ENCODE data around the gene BTG4.

Gene BTG4

DNA sequence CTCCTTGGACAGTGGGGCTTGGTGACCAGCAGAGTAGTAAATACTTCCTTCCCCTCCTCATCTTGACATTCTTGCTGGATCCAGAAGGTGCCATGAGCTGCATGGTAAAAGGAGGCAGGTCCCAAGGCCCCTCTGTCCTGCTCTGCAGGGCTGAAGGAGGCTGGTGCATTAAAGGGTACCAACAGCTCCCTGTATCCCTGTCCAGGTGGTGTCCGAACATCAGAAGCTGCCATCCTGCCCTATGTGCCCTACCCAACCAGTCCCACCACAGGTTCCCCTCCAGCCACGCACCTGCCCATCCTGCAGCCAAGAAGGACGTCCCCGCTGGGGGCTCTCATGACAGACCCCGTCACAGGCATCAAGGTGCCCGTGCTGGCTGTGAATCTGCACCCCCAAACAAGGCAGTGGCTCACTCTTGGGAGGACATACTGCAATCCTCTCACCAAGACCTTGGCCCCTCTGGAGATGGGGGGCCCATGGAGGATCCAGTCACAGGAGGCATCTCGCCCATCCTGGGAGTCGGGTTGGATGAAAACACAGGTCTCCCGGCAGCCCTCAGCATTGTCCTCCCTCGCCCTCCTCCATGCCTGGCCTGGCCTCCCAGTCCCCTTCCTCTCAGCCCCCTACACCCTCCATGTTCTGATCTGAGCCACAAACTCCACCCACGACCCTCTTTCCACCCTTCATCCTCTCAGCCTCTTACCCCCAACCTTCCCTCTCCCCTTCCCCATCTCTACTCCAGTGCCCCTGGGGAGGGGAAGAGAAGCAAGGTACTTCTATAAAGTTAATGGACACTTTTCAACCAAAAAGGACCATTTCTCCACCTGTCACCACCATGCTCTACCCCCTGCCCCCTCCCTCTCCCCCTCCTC lies 55.1 kb downstream of the BTG4 start:
- no peak overlapping the region for H3K4me3 ChIP-seq (replicated peaks; ENCODE audit: low read depth, low read length)
- peaks cover 5% of the 10 kb centered on the region for H3K27me3 ChIP-seq (replicated peaks; ENCODE audit: control insufficient read depth, insufficient read depth, low read length)
- DNase-seq (ENCODE audit: extremely low read depth, insufficient read length) = no peak
- TF ChIP-seq, protein P1, sequence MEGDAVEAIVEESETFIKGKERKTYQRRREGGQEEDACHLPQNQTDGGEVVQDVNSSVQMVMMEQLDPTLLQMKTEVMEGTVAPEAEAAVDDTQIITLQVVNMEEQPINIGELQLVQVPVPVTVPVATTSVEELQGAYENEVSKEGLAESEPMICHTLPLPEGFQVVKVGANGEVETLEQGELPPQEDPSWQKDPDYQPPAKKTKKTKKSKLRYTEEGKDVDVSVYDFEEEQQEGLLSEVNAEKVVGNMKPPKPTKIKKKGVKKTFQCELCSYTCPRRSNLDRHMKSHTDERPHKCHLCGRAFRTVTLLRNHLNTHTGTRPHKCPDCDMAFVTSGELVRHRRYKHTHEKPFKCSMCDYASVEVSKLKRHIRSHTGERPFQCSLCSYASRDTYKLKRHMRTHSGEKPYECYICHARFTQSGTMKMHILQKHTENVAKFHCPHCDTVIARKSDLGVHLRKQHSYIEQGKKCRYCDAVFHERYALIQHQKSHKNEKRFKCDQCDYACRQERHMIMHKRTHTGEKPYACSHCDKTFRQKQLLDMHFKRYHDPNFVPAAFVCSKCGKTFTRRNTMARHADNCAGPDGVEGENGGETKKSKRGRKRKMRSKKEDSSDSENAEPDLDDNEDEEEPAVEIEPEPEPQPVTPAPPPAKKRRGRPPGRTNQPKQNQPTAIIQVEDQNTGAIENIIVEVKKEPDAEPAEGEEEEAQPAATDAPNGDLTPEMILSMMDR (IDR thresholded peaks at IDR 0.05; ENCODE audit: insufficient read depth, low read length, poor library complexity, severe bottlenecking) = no peak
- H3K36me3 ChIP-seq (ENCODE audit: control insufficient read depth, insufficient read depth, low read length) = no peaks in the 10 kb centered on the region

GRCh38 chr11:111456086-111456858 lies 55.9 kb downstream of the BTG4 start:
- Histone ChIP-seq H3K36me3 (ENCODE audit: control insufficient read depth, insufficient read depth, low read length) (no peaks in the 10 kb centered on the region), H3K27me3 (replicated peaks; ENCODE audit: control insufficient read depth, insufficient read depth, low read length) (peaks cover 5% of the 10 kb centered on the region), H3K4me3 (replicated peaks; ENCODE audit: low read depth, low read length) (no peak overlapping the region)
- TF ChIP-seq, protein P1 (IDR thresholded peaks at IDR 0.05; ENCODE audit: insufficient read depth, low read length, poor library complexity, severe bottlenecking) = no peak
- DNase-seq (ENCODE audit: extremely low read depth, insufficient read length) = no peak

DNA sequence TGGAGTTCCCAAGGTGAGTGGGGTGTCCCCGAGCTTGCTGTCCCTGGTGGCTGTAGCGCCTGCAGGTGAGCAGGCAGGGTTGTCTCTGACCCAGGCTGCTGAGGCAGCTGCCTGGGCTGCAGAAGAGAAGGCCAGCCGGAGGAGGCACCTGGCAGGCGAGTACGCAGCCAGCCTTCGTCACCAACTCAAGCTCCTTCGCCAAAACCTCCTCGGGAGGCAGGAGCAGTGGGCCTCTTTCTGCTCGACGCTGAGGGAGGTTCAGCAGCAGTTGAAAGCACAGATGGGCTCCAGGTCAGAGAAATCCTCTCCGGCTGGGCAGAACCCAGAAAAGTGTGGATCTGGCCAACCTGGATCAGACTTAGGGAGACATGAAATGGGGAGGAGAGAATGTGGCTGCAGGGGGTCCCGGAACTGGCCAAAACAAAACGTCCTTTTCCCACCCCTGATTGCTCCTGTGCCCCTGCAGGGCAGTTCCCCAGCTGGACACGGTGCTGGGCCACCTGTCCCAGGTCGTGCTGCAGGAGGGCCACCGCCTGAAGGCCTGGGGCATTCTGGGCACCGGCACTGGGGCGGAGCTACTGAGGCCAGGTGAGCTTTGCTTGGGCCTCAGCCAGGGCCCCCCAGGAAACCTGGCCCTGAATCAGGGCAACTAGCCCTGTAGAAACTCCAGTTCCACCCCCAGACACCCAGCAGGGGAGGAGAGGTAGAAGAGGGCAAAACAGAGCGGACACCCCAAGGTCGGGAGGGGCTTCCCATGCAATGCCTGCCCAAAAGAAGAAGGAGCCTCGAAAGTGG lies 56.7 kb downstream of the BTG4 start:
- Histone ChIP-seq H3K27me3 (replicated peaks; ENCODE audit: control insufficient read depth, insufficient read depth, low read length) (peaks cover 5% of the 10 kb centered on the region), H3K36me3 (ENCODE audit: control insufficient read depth, insufficient read depth, low read length) (no peaks in the 10 kb centered on the region), H3K4me3 (replicated peaks; ENCODE audit: low read depth, low read length) (no peak overlapping the region)
- TF ChIP-seq, protein P1 (IDR thresholded peaks at IDR 0.05; ENCODE audit: insufficient read depth, low read length, poor library complexity, severe bottlenecking) = no peak
- no peak for DNase-seq (ENCODE audit: extremely low read depth, insufficient read length)

- H3K36me3 ChIP-seq (ENCODE audit: control insufficient read depth, insufficient read depth, low read length) = no peaks in the 10 kb centered on the region
- H3K4me3 ChIP-seq (replicated peaks; ENCODE audit: low read depth, low read length) = no peak overlapping the region
- TF ChIP-seq, protein P1 (IDR thresholded peaks at IDR 0.05; ENCODE audit: insufficient read depth, low read length, poor library complexity, severe bottlenecking) = peak; percentile 52
- H3K27me3 ChIP-seq (replicated peaks; ENCODE audit: control insufficient read depth, insufficient read depth, low read length) = peaks cover 5% of the 10 kb centered on the region
- no peak for DNase-seq (ENCODE audit: extremely low read depth, insufficient read length)
Measured at GRCh38 chr11:111454561-111455192, 57.5 kb downstream of the BTG4 start.

GRCh38 chr11:111452817-111453552 lies 59.2 kb downstream of the BTG4 start:
- H3K27me3 ChIP-seq (replicated peaks; ENCODE audit: control insufficient read depth, insufficient read depth, low read length) = peaks cover 2% of the 10 kb centered on the region
- no peaks in the 10 kb centered on the region for H3K36me3 ChIP-seq (ENCODE audit: control insufficient read depth, insufficient read depth, low read length)
- no peak for DNase-seq (ENCODE audit: extremely low read depth, insufficient read length)
- no peak overlapping the region for H3K4me3 ChIP-seq (replicated peaks; ENCODE audit: low read depth, low read length)
- TF ChIP-seq, protein P1 (IDR thresholded peaks at IDR 0.05; ENCODE audit: insufficient read depth, low read length, poor library complexity, severe bottlenecking) = no peak

Data from GM06990 (cell line).